Adrenal gland (tissue), 5 donors: ENCODE results near the gene BMPR1B.

ENCODE experiments used
- CTCF ChIP-seq, 6 experiments: fragments of 450-650 bp in 4 of 6; fragments of 200-600 bp in 2 of 6; sonication (generic) in 1 of 6; IDR thresholded peaks; 1 replicate in 5 of 6; 2 replicates in 1 of 6; pipeline versions ENCODE4 v1.5.1 to v1.8.0; 2016 to 2021; ENCODE audit warnings: antibody characterized with exemption in 6 of 6, mild to moderate bottlenecking in 2 of 6, moderate library complexity in 1 of 6
- POLR2A ChIP-seq, 2 donors: fragments of 450-650 bp; IDR thresholded peaks; one replicate each; pipeline ENCODE4 v1.6.1; 2017; ENCODE audit warnings: antibody characterized with exemption in 2 of 2, mild to moderate bottlenecking in 2 of 2, moderate library complexity in 1 of 2
- donor health status: DM: no; HTN: no; CAD: no.

- no peak for TF ChIP-seq CTCF (IDR thresholded peaks at IDR 0.05)
- no peak for TF ChIP-seq POLR2A (IDR thresholded peaks at IDR 0.05)
Observed at GRCh38 chr4:95153182-95153581, 395.4 kb downstream of the BMPR1B start.
